Activated CD8-positive, alpha-beta T cell treated with anti-CD3 and anti-CD28 coated beads, Interleukin-2, amount 10 ng/mL, durations not matched to agents 7 days and 5 days (primary cell): ENCODE measurements around the gene PRDX3. TPM values are rescaled to one million over a fixed set of nuclear protein-coding genes. Genes with fewer than 3 reads are reported as not detected.

Source experiments
- ATAC-seq: fragments of 150-1000 bp; cut with Tn5 transposase; one replicate; pipeline ENCODE4 v1.10.0; 2021; ENCODE audit warnings: moderate library complexity
- CTCF ChIA-PET: fragments of 350-600 bp; sonication (Branson Sonifier 250); formaldehyde crosslinking; loops from one replicate; lab custom pipeline; 2021; ENCODE audit warnings: antibody characterized with exemption; lab: Charles Lee
- POLR2A ChIA-PET: fragments of 350-600 bp; sonication (Branson Sonifier 250); formaldehyde crosslinking; loops from one replicate; lab custom pipeline; 2021; ENCODE audit warnings: antibody characterized with exemption; lab: Charles Lee
- DNase-seq: peaks from one replicate; pipeline ENCODE4 v3.0.0-alpha.2; 2020
- H3K27ac Mint-ChIP-seq: one replicate; pipeline ENCODE4 v1.8.0; 2021; ENCODE audit warnings: mild to moderate bottlenecking, mixed read lengths
- H3K27me3 Mint-ChIP-seq: one replicate; pipeline ENCODE4 v1.8.0; 2021; ENCODE audit warnings: low read depth, mixed read lengths
- H3K36me3 Mint-ChIP-seq: one replicate; pipeline ENCODE4 v1.8.0; 2021; ENCODE audit warnings: low read depth, mixed read lengths
- H3K4me1 Mint-ChIP-seq: one replicate; pipeline ENCODE4 v1.8.0; 2021; ENCODE audit warnings: low read depth, mixed read lengths
- H3K4me3 Mint-ChIP-seq: one replicate; pipeline ENCODE4 v1.8.0; 2021; ENCODE audit warnings: mild to moderate bottlenecking, mixed read lengths
- H3K9me3 Mint-ChIP-seq: one replicate; pipeline ENCODE4 v1.8.0; 2022; ENCODE audit warnings: mixed read lengths; ENCODE audit not compliant: insufficient read depth
- total RNA-seq, 2 experiments: library from RNA; stranded (reverse); gene quantifications; one replicate each; pipeline ENCODE4 v1.2.3, GENCODE V29; 2021

Gene PRDX3
- total RNA-seq, 2 experiments from 2014 or later = 135 to 136 TPM

- ATAC-seq (no peak), DNase-seq (no peak)
- Mint-ChIP-seq H3K4me1 (peaks cover 43% of the 10 kb centered on the region), H3K4me3 (no peak overlapping the region), H3K9me3 (no peaks in the 10 kb centered on the region), H3K27me3 (no peaks in the 10 kb centered on the region), H3K36me3 (peaks cover 12% of the 10 kb centered on the region), H3K27ac (no peak overlapping the region)
- CTCF ChIA-PET = interaction anchor here (1.0 to 2.1 kb wide), 3 partner anchors 9 to 86 kb away, joined by 3 to 5 read pairs (median 5); no protein-coding TSS in a partner anchor
- POLR2A ChIA-PET = no interaction called here
Observed at GRCh38 chr10:119215371-119215770, 36.8 kb upstream of the PRDX3 start.

DNA sequence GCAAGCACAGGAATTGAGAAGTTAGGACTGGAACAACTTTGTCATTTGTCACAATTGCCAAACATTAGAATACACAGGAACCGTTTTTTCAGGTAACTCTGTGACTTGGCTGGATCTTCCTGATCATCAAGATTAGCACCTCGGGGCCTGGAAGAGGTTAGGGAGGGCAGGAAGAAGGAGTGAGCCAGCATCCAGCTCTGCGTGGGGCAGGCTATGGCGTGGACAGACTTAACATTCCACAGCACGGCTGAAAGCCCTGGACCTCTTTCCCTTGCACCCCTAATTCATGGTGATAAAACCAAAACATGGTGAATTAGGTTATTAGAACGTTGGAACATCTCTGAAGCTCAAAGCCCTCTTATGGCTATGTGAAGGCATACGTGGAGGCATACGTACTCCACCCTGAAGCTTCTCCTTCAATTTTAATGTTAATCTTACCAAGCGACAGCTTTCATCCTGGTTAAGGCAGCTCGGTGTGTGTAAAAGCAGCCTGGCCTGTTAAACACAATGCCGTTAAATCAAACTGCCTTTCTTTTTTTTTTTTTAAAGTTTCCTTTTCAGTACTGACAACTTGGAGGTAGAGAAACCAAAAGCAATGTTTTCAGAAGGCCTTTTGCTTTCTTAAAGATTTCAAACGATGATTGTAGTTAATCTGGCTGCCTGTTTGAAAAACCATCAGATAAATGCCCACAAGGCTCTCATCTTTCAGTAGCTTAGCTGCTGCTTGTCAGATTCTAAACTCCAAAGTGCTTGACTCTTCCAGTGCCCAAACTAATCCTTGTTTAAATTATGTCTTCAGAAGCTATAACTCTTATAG is 33.2 kb upstream of the PRDX3 start:
- DNase-seq (peak; percentile 39), ATAC-seq (no peak)
- Mint-ChIP-seq H3K4me1 (peaks cover 57% of the 10 kb centered on the region), H3K27me3 (no peaks in the 10 kb centered on the region), H3K36me3 (peaks cover 12% of the 10 kb centered on the region), H3K9me3 (no peaks in the 10 kb centered on the region), H3K4me3 (peak overlapping the region; percentile 72), H3K27ac (peak overlapping the region; percentile 86)
- ChIA-PET POLR2A (interaction anchor here (0.7 to 1.9 kb wide), 4 partner anchors 57 to 112 kb away, joined by 3 to 8 read pairs (median 3); no protein-coding TSS in a partner anchor), CTCF (interaction anchor here (1.0 to 6.8 kb wide), 9 partner anchors 10 to 234 kb away, joined by 3 to 74 read pairs (median 6); no protein-coding TSS in a partner anchor)

DNA sequence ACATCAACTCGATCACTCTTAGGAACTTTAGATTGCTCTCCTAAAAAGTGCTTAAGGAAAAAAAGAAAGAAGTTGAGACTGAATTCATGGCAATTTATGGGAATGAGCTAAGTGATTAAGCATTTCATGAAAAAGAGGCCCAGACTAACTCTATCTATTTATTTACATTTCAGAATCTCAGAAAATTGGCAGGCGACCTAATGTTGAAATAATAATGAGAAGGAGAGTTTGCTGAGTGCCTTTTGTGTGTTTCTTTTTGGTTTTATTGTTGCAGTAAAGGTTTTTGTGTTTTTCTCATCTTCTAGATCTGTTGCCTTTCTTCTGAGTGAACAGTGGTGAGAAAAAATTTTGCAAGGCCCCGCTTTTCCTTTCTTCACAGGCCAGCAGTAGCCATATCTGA is 32.6 kb upstream of the PRDX3 start:
- ChIA-PET POLR2A (interaction anchor here (1.1 to 1.9 kb wide), 4 partner anchors 44 to 112 kb away, joined by 3 to 8 read pairs (median 4); no protein-coding TSS in a partner anchor), CTCF (interaction anchor here (1.0 to 6.8 kb wide), 9 partner anchors 11 to 234 kb away, joined by 3 to 74 read pairs (median 7); no protein-coding TSS in a partner anchor)
- Mint-ChIP-seq H3K27me3 (no peaks in the 10 kb centered on the region), H3K36me3 (peaks cover 12% of the 10 kb centered on the region), H3K4me1 (peaks cover 61% of the 10 kb centered on the region), H3K4me3 (peak overlapping the region; percentile 72), H3K27ac (peak overlapping the region; percentile 86), H3K9me3 (no peaks in the 10 kb centered on the region)
- DNase-seq (no peak), ATAC-seq (no peak)

DNA sequence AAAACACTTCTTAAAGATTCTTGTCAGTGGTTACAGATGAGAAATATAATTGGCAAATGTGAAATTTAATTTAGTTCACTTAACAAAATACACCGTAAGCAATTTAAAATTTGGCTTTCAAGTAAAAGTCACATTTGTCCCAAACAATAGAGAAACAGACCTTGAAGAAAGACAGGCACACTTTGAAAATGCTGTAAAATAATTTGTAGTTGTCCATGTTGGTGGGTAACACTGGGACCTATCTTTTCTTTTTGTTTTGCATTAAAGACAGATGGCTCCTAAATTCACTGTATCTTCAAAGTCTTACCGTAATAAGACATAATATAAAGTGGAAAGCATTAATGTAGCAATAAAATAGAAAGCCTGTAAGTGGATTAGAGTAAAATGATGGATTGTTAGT is 32.0 kb upstream of the PRDX3 start:
- ATAC-seq (no peak), DNase-seq (no peak)
- Mint-ChIP-seq H3K36me3 (peaks cover 12% of the 10 kb centered on the region), H3K27me3 (no peaks in the 10 kb centered on the region), H3K4me3 (no peak overlapping the region), H3K27ac (no peak overlapping the region), H3K9me3 (no peaks in the 10 kb centered on the region), H3K4me1 (peaks cover 65% of the 10 kb centered on the region)
- POLR2A ChIA-PET = interaction anchor here (1.2 to 1.8 kb wide), 3 partner anchors 43 to 91 kb away, joined by 3 to 4 read pairs (median 4); no protein-coding TSS in a partner anchor
- CTCF ChIA-PET = interaction anchor here (1.0 to 6.8 kb wide), 12 partner anchors 9 to 207 kb away, joined by 3 to 74 read pairs (median 8); no protein-coding TSS in a partner anchor

- H3K4me3 Mint-ChIP-seq = peak overlapping the region; percentile 87
- peaks cover 65% of the 10 kb centered on the region for H3K4me1 Mint-ChIP-seq
- POLR2A ChIA-PET = interaction anchor here (1.0 to 5.1 kb wide), 8 partner anchors 13 to 111 kb away, joined by 3 to 35 read pairs (median 4); partner anchors contain the start of gene SFXN4
- no peaks in the 10 kb centered on the region for H3K27me3 Mint-ChIP-seq
- no peak for ATAC-seq
- no peaks in the 10 kb centered on the region for H3K9me3 Mint-ChIP-seq
- CTCF ChIA-PET = interaction anchor here (0.6 to 6.8 kb wide), 32 partner anchors 8 to 333 kb away, joined by 3 to 74 read pairs (median 4); partner anchors contain the start of gene RGS10
- H3K36me3 Mint-ChIP-seq = peaks cover 12% of the 10 kb centered on the region
- DNase-seq = no peak
- peak overlapping the region; percentile 76 for H3K27ac Mint-ChIP-seq
Observed at GRCh38 chr10:119209736-119210355, 31.2 kb upstream of the PRDX3 start.

DNA sequence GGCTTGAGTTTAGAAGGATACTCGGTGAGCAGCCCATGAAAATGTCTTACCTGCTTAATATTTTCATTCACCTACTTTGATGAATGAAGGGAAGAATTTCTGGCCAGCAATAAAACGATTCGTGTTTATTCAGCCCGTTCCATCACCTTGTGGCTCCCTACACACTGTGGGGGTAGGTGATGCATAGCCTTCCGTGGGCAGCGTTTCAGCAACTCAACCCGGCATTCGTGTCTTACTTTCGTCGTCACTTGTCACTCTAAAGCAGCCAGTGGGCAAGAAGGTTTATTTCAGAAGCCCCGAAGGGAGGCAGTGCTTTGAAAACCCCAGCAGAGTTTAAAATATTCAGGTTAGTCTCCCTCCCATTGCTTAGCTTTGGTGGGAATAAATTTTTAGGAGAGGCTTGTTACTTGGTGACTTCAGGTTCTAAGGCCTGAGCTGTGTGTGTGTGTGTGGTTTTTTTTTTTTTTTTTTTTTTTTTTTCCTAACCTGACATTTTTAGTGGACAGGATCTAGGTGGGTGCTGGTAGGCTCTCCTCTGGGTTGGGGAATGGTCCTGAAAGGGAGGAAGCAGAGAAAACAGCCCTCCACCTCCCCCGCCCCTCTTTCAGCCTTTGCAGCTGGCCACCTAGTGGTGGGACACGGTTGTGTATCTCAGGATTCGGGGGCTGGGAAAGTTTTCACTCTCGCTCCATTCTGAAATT is 30.6 kb upstream of the PRDX3 start:
- ChIA-PET POLR2A (interaction anchor here (1.0 to 5.1 kb wide), 8 partner anchors 14 to 111 kb away, joined by 3 to 35 read pairs (median 4); partner anchors contain the start of gene SFXN4), CTCF (interaction anchor here (0.6 to 6.8 kb wide), 34 partner anchors 8 to 334 kb away, joined by 3 to 74 read pairs (median 4); partner anchors contain the start of gene RGS10)
- Mint-ChIP-seq H3K4me1 (peaks cover 68% of the 10 kb centered on the region), H3K9me3 (no peaks in the 10 kb centered on the region), H3K27ac (peak overlapping the region; percentile 76), H3K4me3 (peak overlapping the region; percentile 87), H3K36me3 (peaks cover 11% of the 10 kb centered on the region), H3K27me3 (no peaks in the 10 kb centered on the region)
- ATAC-seq (no peak), DNase-seq (peak; percentile 68)

GRCh38 chr10:119208553-119208940 is 29.9 kb upstream of the PRDX3 start:
- POLR2A ChIA-PET = interaction anchor here (1.0 to 5.1 kb wide), 5 partner anchors 15 to 112 kb away, joined by 3 to 35 read pairs (median 4); partner anchors contain the start of gene SFXN4
- no peak for ATAC-seq
- CTCF ChIA-PET = interaction anchor here (0.6 to 6.8 kb wide), 22 partner anchors 10 to 573 kb away, joined by 3 to 74 read pairs (median 6); partner anchors contain the start of gene RGS10

GRCh38 chr10:119207713-119208552 is 29.3 kb upstream of the PRDX3 start:
- peak overlapping the region; percentile 87 for H3K4me3 Mint-ChIP-seq
- DNase-seq (peak; percentile 59), ATAC-seq (peak; percentile 20)
- peaks cover 8% of the 10 kb centered on the region for H3K36me3 Mint-ChIP-seq
- peak overlapping the region; percentile 76 for H3K27ac Mint-ChIP-seq
- peaks cover 57% of the 10 kb centered on the region for H3K4me1 Mint-ChIP-seq
- CTCF ChIA-PET = interaction anchor here (0.6 to 6.8 kb wide), 31 partner anchors 9 to 574 kb away, joined by 3 to 74 read pairs (median 9); partner anchors contain the start of gene RGS10
- POLR2A ChIA-PET = interaction anchor here (0.6 to 5.1 kb wide), 20 partner anchors 18 to 333 kb away, joined by 3 to 35 read pairs (median 4); partner anchors contain the start of genes PRDX3 and SFXN4
- no peaks in the 10 kb centered on the region for H3K27me3 Mint-ChIP-seq
- H3K9me3 Mint-ChIP-seq = no peaks in the 10 kb centered on the region

More at GRCh38 chr10:119208553-119208940, 29.9 kb upstream of the PRDX3 start:
- Mint-ChIP-seq H3K9me3 (no peaks in the 10 kb centered on the region), H3K4me3 (peak overlapping the region; percentile 87), H3K27me3 (no peaks in the 10 kb centered on the region), H3K36me3 (peaks cover 10% of the 10 kb centered on the region), H3K4me1 (peaks cover 61% of the 10 kb centered on the region), H3K27ac (peak overlapping the region; percentile 76)
- no peak for DNase-seq

DNA sequence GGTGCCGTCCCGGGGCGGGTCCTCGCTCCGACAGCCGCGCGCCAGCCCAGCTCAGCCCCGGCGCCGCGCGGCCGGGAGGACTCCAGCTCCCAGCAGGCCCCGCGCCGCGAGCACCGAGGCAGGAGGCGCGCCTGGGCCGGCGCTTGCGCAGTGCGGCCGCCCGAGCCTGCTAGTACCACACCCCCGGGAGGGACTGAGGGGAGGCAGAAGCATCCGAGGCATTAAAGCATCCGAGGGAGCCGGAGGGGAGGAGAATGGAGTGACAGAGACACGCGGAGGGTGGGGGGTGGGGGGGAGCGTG is 28.7 kb upstream of the PRDX3 start, which contains the start of gene GRK5:
Gene GRK5, plus strand, starts transcription at position 206 of the 301 bp plus-strand sequence. CDS start 347 bp downstream, outside the sequence.
- DNase-seq (peak; percentile 96), ATAC-seq (peak; percentile 86)
- Mint-ChIP-seq H3K36me3 (peaks cover 2% of the 10 kb centered on the region), H3K27ac (peak within 1 kb of the TSS; percentile 97), H3K4me3 (peak within 1 kb of the TSS; percentile 89), H3K9me3 (no peaks in the 10 kb centered on the region), H3K27me3 (no peaks in the 10 kb centered on the region), H3K4me1 (peaks cover 51% of the 10 kb centered on the region)
- POLR2A ChIA-PET = interaction anchor here (0.6 to 5.1 kb wide), 24 partner anchors 17 to 390 kb away, joined by 3 to 35 read pairs (median 4); partner anchors contain the start of genes PRDX3 and TIAL1
- CTCF ChIA-PET = interaction anchor here (0.7 to 6.8 kb wide), 39 partner anchors 9 to 506 kb away, joined by 3 to 74 read pairs (median 7); partner anchors contain the start of gene RGS10
